PC-3 (cell line): ENCODE data around the gene SPEM3. TPM values are rescaled to one million over a fixed set of nuclear protein-coding genes. Genes with fewer than 3 reads are reported as not detected.

Source experiments
- ATAC-seq: fragments of 200-7000 bp; cut with Tn5 transposase; 2 replicates; pipeline ENCODE4 v1.9.1; 2020; ENCODE audit warnings: mild to moderate bottlenecking, moderate library complexity
- BruUV-seq: library from RNA; stranded (reverse); fragments of 400-500 nt; replicated peaks from 2 replicates; lab custom pipeline; 2021; lab: Mats Ljungman, UMichigan
- CTCF ChIA-PET: fragments of 300-600 bp; sonication (Branson Sonifier 250); formaldehyde crosslinking; loops from one replicate; lab custom pipeline; 2022; ENCODE audit warnings: antibody characterized with exemption; lab: Charles Lee
- POLR2A ChIA-PET: fragments of 300-600 bp; sonication (Branson Sonifier 250); formaldehyde crosslinking; loops from one replicate; lab custom pipeline; 2022; ENCODE audit warnings: antibody characterized with exemption; ENCODE audit not compliant: unreplicated experiment; lab: Charles Lee
- DNase-seq: peaks from one replicate; pipeline ENCODE4 v3.0.0-alpha.2; 2015
- H2AFZ ChIP-seq: fragments of 300-600 bp; sonication (generic); 2 replicates; pipeline ENCODE4 v1.6.0; 2016; ENCODE audit warnings: antibody characterized with exemption, low read length
- H3F3A ChIP-seq: fragments of 300-600 bp; sonication (generic); one replicate; pipeline ENCODE4 v1.6.0; 2017; ENCODE audit warnings: antibody characterized with exemption, low read length, control low read depth, mild to moderate bottlenecking; ENCODE audit not compliant: unreplicated experiment
- H3K27ac ChIP-seq: fragments of 300-600 bp; sonication (generic); 2 replicates; pipeline ENCODE4 v1.5.1; 2016; ENCODE audit warnings: mild to moderate bottlenecking, low read length
- H3K27me3 ChIP-seq: fragments of 300-600 bp; sonication (generic); 2 replicates; pipeline ENCODE4 v1.6.1; 2016; ENCODE audit warnings: low read length, mixed read lengths
- H3K36me3 ChIP-seq: fragments of 300-600 bp; sonication (generic); 2 replicates; pipeline ENCODE4 v1.6.1; 2016; ENCODE audit warnings: low read depth, mixed run types, low read length, mixed read lengths
- H3K4me1 ChIP-seq: fragments of 300-600 bp; sonication (generic); 2 replicates; pipeline ENCODE4 v1.5.1; 2016; ENCODE audit warnings: low read length; ENCODE audit not compliant: insufficient read depth
- H3K4me2 ChIP-seq: fragments of 300-600 bp; sonication (generic); 2 replicates; pipeline ENCODE4 v1.6.0; 2016; ENCODE audit warnings: low read length
- H3K4me3 ChIP-seq: fragments of 300-600 bp; sonication (generic); 2 replicates; pipeline ENCODE4 v1.5.1; 2016; ENCODE audit warnings: mild to moderate bottlenecking, low read length, mixed read lengths
- H3K79me2 ChIP-seq: fragments of 300-600 bp; sonication (generic); 2 replicates; pipeline ENCODE4 v1.6.1; 2017; ENCODE audit warnings: low read length, mixed read lengths
- H3K9ac ChIP-seq: fragments of 300-600 bp; sonication (generic); 2 replicates; pipeline ENCODE4 v1.6.0; 2016; ENCODE audit warnings: mild to moderate bottlenecking, low read length
- H3K9me2 ChIP-seq: fragments of 300-600 bp; sonication (generic); replicated peaks from 2 replicates; pipeline ENCODE4 v1.6.1; 2016; ENCODE audit warnings: mixed run types, low read length, mixed read lengths
- H3K9me3 ChIP-seq: fragments of 300-600 bp; sonication (generic); 2 replicates; pipeline ENCODE4 v1.6.1; 2016; ENCODE audit warnings: low read length, mixed read lengths
- H4K20me1 ChIP-seq: fragments of 300-600 bp; sonication (generic); 2 replicates; pipeline ENCODE4 v1.6.1; 2016; ENCODE audit warnings: low read length, mixed read lengths
- CTCF ChIP-seq: fragments of 300-600 bp; sonication (generic); conservative IDR thresholded peaks from 2 replicates; pipeline ENCODE4 v1.5.1; 2017; ENCODE audit warnings: antibody characterized with exemption, low read depth, mild to moderate bottlenecking, low read length
- EZH2 ChIP-seq: fragments of 300-600 bp; sonication (generic); IDR thresholded peaks from one replicate; pipeline ENCODE4 v1.6.1; 2017; ENCODE audit warnings: antibody characterized with exemption, mild to moderate bottlenecking, low read length; ENCODE audit not compliant: unreplicated experiment
- EZH2phosphoT487 ChIP-seq: fragments of 300-600 bp; sonication (generic); IDR thresholded peaks from 2 replicates; pipeline ENCODE4 v1.6.1; 2018; ENCODE audit warnings: mild to moderate bottlenecking, antibody characterized with exemption, low read length, borderline replicate concordance
- intact Hi-C: fragments of 100-400 bp; cut with micrococcal nuclease; formaldehyde crosslinking; loops from 2 replicates; pipeline ENCODE4 v1.9.0; 2023
- total RNA-seq: library from RNA; depleted of rRNA; stranded (reverse); fragments of >200 nt; gene quantifications from 2 replicates; pipeline ENCODE4 v1.2.3, GENCODE V29; 2014

SPEM3 gene
- total RNA-seq, 1 experiment from 2014 or later, result not detected

- BruUV-seq, result no TSS peak
Measured at GRCh38 chr17:7444682-7445618, 16.3 kb downstream of the SPEM3 start, which contains the start of gene CHRNB1. TSS of gene CHRNB1 (plus strand) at chr17:7445061. CDS start at chr17:7445128, 67 bp downstream.

GRCh38 chr17:7445619-7445968 lies 16.9 kb downstream of the SPEM3 start:
- TF ChIP-seq EZH2phosphoT487 (no peak), EZH2 (no peak), CTCF (no peak)
- POLR2A ChIA-PET, result no interaction called here
- no peaks in the 10 kb centered on the region for H3K9me2 ChIP-seq
- BruUV-seq, result no TSS peak
- no peak overlapping the region for H2AFZ ChIP-seq
- no peak overlapping the region for H3K4me3 ChIP-seq
- ATAC-seq (no peak), DNase-seq (no peak)
- no peaks in the 10 kb centered on the region for H3K9me3 ChIP-seq
- H3K4me2 ChIP-seq, result no peak overlapping the region
- intact Hi-C loops, result no loop called here
- no peaks in the 10 kb centered on the region for H4K20me1 ChIP-seq
- CTCF ChIA-PET, result no interaction called here
- no peaks in the 10 kb centered on the region for H3F3A ChIP-seq
- no peaks in the 10 kb centered on the region for H3K79me2 ChIP-seq
- no peaks in the 10 kb centered on the region for H3K36me3 ChIP-seq
- no peaks in the 10 kb centered on the region for H3K27me3 ChIP-seq
- H3K4me1 ChIP-seq, result no peaks in the 10 kb centered on the region
- H3K27ac ChIP-seq, result no peak overlapping the region
- no peak overlapping the region for H3K9ac ChIP-seq

More at GRCh38 chr17:7444682-7445618, 16.3 kb downstream of the SPEM3 start, which contains the start of gene CHRNB1:
- TF ChIP-seq EZH2, result no peak
- no peaks in the 10 kb centered on the region for H3K4me1 ChIP-seq
- ChIA-PET CTCF (no interaction called here), POLR2A (no interaction called here)
- no peaks in the 10 kb centered on the region for H3K9me2 ChIP-seq
- DNase-seq, result no peak
- no peak within 1 kb of the TSS for H2AFZ ChIP-seq
- no peaks in the 10 kb centered on the region for H3K79me2 ChIP-seq
- intact Hi-C loops, result no loop called here
- H3K36me3 ChIP-seq, result no peaks in the 10 kb centered on the region
- H3K9me3 ChIP-seq, result no peaks in the 10 kb centered on the region
- H3K4me3 ChIP-seq, result no peak within 1 kb of the TSS
- no peak for ATAC-seq
- no peaks in the 10 kb centered on the region for H3F3A ChIP-seq
- H4K20me1 ChIP-seq, result no peaks in the 10 kb centered on the region
- H3K27me3 ChIP-seq, result no peaks in the 10 kb centered on the region
- H3K27ac ChIP-seq, result no peak within 1 kb of the TSS
- H3K9ac ChIP-seq, result no peak within 1 kb of the TSS
- no peak within 1 kb of the TSS for H3K4me2 ChIP-seq

GRCh38 chr17:7448461-7448860 lies 19.8 kb downstream of the SPEM3 start:
- intact Hi-C loops, result no loop called here
- no TSS peak for BruUV-seq
- Histone ChIP-seq H3F3A (no peaks in the 10 kb centered on the region), H3K4me3 (no peak overlapping the region), H3K36me3 (no peaks in the 10 kb centered on the region), H3K9me2 (no peaks in the 10 kb centered on the region), H4K20me1 (no peaks in the 10 kb centered on the region), H3K9ac (no peak overlapping the region), H3K4me1 (no peaks in the 10 kb centered on the region), H3K4me2 (no peak overlapping the region), H3K27me3 (no peaks in the 10 kb centered on the region), H3K27ac (no peak overlapping the region), H2AFZ (no peak overlapping the region), H3K9me3 (no peaks in the 10 kb centered on the region), H3K79me2 (no peaks in the 10 kb centered on the region)
- no peak for DNase-seq
- TF ChIP-seq EZH2 (no peak), CTCF (no peak), EZH2phosphoT487 (no peak)
- CTCF ChIA-PET, result no interaction called here
- POLR2A ChIA-PET, result no interaction called here
- ATAC-seq, result no peak
